ENCODE results near the gene MUC15. TPM values are rescaled to one million over a fixed set of nuclear protein-coding genes. Genes with fewer than 3 reads are reported as not detected.
A peak's percentile ranks its signal among the peaks of the same experiment; 100 is the strongest.

MUC15 gene
- total RNA-seq, 6 experiments from 2014 or later, result not detected

DNA sequence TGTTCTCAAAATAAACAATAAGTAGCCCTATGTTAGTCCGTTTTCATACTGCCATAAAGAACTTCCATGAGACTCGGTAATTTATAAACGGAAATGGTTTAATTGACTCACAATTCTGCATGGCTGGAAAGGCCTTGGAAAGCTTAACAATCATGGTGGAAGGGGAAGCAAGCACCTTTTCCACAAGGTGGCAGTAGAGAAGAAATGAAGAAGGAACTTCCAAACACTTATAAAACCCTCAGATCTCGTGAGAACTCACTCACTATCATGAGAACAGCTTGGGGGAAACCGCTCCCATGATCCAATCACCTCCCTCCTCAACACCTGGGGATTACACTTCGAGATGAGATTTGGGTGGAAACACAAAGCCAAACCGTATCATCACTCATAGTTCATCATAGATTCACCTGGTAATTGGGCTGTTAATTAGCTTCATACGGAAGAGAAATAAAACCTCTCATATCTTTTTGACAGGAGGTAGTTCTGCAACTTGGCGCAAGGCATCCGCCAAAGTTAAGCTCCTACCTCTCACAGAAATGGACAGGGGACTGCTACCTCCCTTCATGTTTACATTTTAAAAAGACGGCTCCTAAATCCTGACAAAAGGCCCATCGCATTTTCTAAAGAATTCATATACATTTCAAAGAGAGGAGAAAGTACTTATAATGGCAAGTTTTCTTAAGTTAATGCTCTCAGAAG is 49.0 kb downstream of the MUC15 start:
- H3K36me3 Mint-ChIP-seq (ENCODE audit: low read depth), result no peaks in the 10 kb centered on the region
- H3K9me3 Mint-ChIP-seq, result no peaks in the 10 kb centered on the region
- H3K4me3 Mint-ChIP-seq, result peak overlapping the region; percentile 68
- no peaks in the 10 kb centered on the region; the same call in 1 of the 2 replicates for H3K27me3 Mint-ChIP-seq (ENCODE audit: insufficient read depth)
- peaks cover 5% of the 10 kb centered on the region; the same call in 1 of the 2 replicates for H3K4me1 Mint-ChIP-seq (ENCODE audit: low read depth)
- DNase-seq, result peak; percentile 17
- TF ChIP-seq, protein P1, sequence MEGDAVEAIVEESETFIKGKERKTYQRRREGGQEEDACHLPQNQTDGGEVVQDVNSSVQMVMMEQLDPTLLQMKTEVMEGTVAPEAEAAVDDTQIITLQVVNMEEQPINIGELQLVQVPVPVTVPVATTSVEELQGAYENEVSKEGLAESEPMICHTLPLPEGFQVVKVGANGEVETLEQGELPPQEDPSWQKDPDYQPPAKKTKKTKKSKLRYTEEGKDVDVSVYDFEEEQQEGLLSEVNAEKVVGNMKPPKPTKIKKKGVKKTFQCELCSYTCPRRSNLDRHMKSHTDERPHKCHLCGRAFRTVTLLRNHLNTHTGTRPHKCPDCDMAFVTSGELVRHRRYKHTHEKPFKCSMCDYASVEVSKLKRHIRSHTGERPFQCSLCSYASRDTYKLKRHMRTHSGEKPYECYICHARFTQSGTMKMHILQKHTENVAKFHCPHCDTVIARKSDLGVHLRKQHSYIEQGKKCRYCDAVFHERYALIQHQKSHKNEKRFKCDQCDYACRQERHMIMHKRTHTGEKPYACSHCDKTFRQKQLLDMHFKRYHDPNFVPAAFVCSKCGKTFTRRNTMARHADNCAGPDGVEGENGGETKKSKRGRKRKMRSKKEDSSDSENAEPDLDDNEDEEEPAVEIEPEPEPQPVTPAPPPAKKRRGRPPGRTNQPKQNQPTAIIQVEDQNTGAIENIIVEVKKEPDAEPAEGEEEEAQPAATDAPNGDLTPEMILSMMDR (IDR thresholded peaks at IDR 0.05), result peak; percentile 62
- no peak overlapping the region for H3K27ac Mint-ChIP-seq

DNA sequence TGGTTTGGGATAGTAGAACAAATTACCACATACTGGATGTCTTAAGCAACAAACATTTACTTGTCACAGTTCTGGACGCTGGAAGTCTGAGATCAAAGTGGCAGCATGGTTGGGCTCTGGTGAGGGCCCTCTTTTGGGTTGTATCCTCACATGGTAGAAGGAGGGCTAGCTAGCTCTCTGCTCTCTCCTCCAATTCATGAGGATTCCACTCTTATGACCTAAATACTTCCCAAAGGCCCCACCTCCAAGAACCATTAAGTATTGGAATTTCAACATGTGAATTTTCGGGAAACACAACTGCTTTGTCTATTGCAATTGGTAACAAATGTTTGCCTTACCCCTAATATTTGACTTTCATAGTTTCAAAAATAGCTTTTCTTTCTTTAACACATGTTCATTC is 52.6 kb downstream of the MUC15 start:
- no peaks in the 10 kb centered on the region for H3K27me3 Mint-ChIP-seq (ENCODE audit: insufficient read depth)
- peaks cover 5% of the 10 kb centered on the region; the same call in 1 of the 2 replicates for H3K4me1 Mint-ChIP-seq (ENCODE audit: low read depth)
- no peak for DNase-seq
- no peaks in the 10 kb centered on the region for H3K9me3 Mint-ChIP-seq
- TF ChIP-seq, protein P1 (IDR thresholded peaks at IDR 0.05), result no peak
- no peaks in the 10 kb centered on the region for H3K36me3 Mint-ChIP-seq (ENCODE audit: low read depth)
- H3K27ac Mint-ChIP-seq, result no peak overlapping the region
- H3K4me3 Mint-ChIP-seq, result no peak overlapping the region

DNA sequence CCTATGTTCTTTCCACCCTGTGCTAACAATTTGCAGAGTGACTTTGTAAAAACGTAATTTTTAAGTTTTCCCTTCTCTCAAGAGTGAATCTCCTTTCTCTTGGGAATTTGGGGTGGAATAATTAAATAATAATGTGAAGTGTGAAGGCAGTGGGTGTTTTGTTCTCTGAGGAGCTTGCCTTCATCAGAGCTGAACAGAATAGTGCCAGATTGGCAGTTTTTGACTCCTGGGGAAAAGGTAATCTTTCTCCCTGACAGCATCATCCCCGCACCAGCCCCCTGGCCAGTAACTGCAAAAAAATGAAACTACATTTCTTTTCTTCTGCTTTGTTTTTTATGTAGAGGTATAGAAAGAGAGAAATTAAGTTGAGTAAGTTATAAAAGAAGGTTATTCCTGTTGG is 59.9 kb downstream of the MUC15 start:
- no peaks in the 10 kb centered on the region for H3K9me3 Mint-ChIP-seq
- DNase-seq, result no peak
- no peaks in the 10 kb centered on the region for H3K36me3 Mint-ChIP-seq (ENCODE audit: low read depth)
- H3K27me3 Mint-ChIP-seq (ENCODE audit: insufficient read depth), result no peaks in the 10 kb centered on the region; the same call in 1 of the 2 replicates
- no peaks in the 10 kb centered on the region for H3K4me1 Mint-ChIP-seq (ENCODE audit: low read depth)
- H3K27ac Mint-ChIP-seq, result no peak overlapping the region
- no peak overlapping the region for H3K4me3 Mint-ChIP-seq
- TF ChIP-seq, protein P1 (IDR thresholded peaks at IDR 0.05), result no peak

DNA sequence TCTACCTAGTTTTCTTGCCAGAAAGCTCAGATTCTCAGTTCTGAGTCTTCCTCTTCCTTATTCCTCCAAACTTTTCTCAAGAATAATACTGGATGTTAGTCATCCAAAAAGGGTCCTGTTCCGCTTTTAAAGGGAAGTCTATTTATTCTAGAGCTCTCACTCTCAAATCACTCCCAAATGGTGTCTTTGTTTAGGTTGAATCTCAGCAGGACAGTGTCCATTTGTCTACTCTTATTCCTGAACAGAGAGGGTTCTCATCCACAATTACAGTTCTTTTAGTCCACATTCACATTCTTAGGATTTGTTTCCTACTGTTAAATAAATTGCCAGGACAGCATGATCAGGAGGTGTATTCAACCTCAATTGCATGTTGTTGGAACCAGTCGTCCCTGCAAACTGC is 61.3 kb downstream of the MUC15 start:
- TF ChIP-seq, protein P1 (IDR thresholded peaks at IDR 0.05), result no peak
- no peak for DNase-seq
- Mint-ChIP-seq H3K36me3 (ENCODE audit: low read depth) (no peaks in the 10 kb centered on the region), H3K4me1 (ENCODE audit: low read depth) (no peaks in the 10 kb centered on the region), H3K4me3 (no peak overlapping the region), H3K27me3 (ENCODE audit: insufficient read depth) (no peaks in the 10 kb centered on the region; the same call in 1 of the 2 replicates), H3K9me3 (no peaks in the 10 kb centered on the region), H3K27ac (no peak overlapping the region)

DNA sequence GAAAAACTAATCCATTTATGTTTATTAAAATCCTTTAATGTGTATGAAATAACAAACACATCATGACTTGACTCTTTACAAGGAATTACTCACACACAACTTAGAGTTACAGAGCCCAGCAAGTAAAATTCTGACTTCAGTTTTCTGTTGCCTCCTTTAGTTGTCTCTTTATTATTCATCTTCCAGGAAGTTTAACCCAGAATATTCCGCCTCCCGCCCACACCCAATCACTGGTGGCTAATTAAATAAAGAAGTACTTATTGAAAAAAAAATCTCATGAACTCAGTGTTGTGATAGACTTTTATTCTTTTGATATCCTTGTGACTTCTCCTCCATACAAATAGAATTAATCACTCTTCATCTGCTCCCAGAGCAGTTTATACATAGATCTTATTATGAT is 61.9 kb downstream of the MUC15 start:
- H3K4me3 Mint-ChIP-seq, result no peak overlapping the region
- TF ChIP-seq, protein P1 (IDR thresholded peaks at IDR 0.05), result no peak
- no peak overlapping the region for H3K27ac Mint-ChIP-seq
- no peaks in the 10 kb centered on the region for H3K4me1 Mint-ChIP-seq (ENCODE audit: low read depth)
- no peaks in the 10 kb centered on the region; the same call in 1 of the 2 replicates for H3K27me3 Mint-ChIP-seq (ENCODE audit: insufficient read depth)
- no peaks in the 10 kb centered on the region for H3K9me3 Mint-ChIP-seq
- no peak for DNase-seq
- no peaks in the 10 kb centered on the region for H3K36me3 Mint-ChIP-seq (ENCODE audit: low read depth)

Other genes starting within 250 kb of the MUC15 start
- under 1 TPM in 5 of 6 experiments, not detected in 1; 0.02 to 0.10 (median 0.05) TPM for gene ANO3, start 240.1 kb downstream of the MUC15 start, total RNA-seq (2021; fragmentation: NEBNext Ultra II Directional; extraction: Animal tissue kit (Norgen Biotek cat#: 25700))
- not detected for gene SLC5A12, start 149.8 kb upstream of the MUC15 start, total RNA-seq (2021; fragmentation: NEBNext Ultra II Directional; extraction: Animal tissue kit (Norgen Biotek cat#: 25700))